OCI-LY1 (cell line): Measurements from ENCODE around the gene FRG2.
"Not testable (repeated sequence)": the region's sequence is repeated elsewhere in the genome, so short reads cannot be mapped to it uniquely, and the experiment has no call there.

Experiments used
- CTCF ChIP-seq: fragments of 200-600 bp; sonication (generic), shearing (Covaris generic); IDR thresholded peaks from 2 replicates; pipeline ENCODE4 v1.5.1; 2017; ENCODE audit warnings: mild to moderate bottlenecking, antibody characterized with exemption, low read length, moderate library complexity, mixed read lengths
- EZH2 ChIP-seq: fragments of 200-600 bp; sonication (generic), shearing (Covaris generic); IDR thresholded peaks from 2 replicates; pipeline ENCODE4 v1.8.0; 2017; ENCODE audit warnings: borderline replicate concordance, mixed run types, mild to moderate bottlenecking, antibody characterized with exemption, low read length, moderate library complexity, mixed read lengths

GRCh38 chr4:190068351-190068750 lies 41.3 kb upstream of the FRG2 start:
- TF ChIP-seq CTCF, EZH2: not testable (repeated sequence)
